RWPE1 (cell line): Measurements from ENCODE around the gene ATP9A.
"Not testable (repeated sequence)": the region's sequence is repeated elsewhere in the genome, so short reads cannot be mapped to it uniquely, and the experiment has no call there.

Experiments used
- CTCF ChIA-PET: fragments of 350-600 bp; sonication (Branson Sonifier 250); formaldehyde crosslinking; extraction: SDS; loops from one replicate; lab custom pipeline; 2021; lab: Yijun Ruan, JAX
- POLR2A ChIA-PET: fragments of 400-600 bp; formaldehyde crosslinking; extraction: SDS; loops from one replicate; lab custom pipeline; 2020; ENCODE audit warnings: antibody characterized with exemption; ENCODE audit not compliant: low non-redundant PET; lab: Yijun Ruan, JAX
- DNase-seq: peaks from one replicate; pipeline ENCODE4 v3.0.0; 2012; ENCODE audit warnings: low spot score
- H3K27ac ChIP-seq: fragments of 450-650 bp; 2 replicates; pipeline ENCODE4 v1.5.1; 2017
- TF ChIP-seq, protein P1 (sequence below): fragments of 450-650 bp; conservative IDR thresholded peaks from 2 replicates; pipeline ENCODE4 v1.5.1; 2017; ENCODE audit warnings: low read depth, mild to moderate bottlenecking

ATP9A gene

DNA sequence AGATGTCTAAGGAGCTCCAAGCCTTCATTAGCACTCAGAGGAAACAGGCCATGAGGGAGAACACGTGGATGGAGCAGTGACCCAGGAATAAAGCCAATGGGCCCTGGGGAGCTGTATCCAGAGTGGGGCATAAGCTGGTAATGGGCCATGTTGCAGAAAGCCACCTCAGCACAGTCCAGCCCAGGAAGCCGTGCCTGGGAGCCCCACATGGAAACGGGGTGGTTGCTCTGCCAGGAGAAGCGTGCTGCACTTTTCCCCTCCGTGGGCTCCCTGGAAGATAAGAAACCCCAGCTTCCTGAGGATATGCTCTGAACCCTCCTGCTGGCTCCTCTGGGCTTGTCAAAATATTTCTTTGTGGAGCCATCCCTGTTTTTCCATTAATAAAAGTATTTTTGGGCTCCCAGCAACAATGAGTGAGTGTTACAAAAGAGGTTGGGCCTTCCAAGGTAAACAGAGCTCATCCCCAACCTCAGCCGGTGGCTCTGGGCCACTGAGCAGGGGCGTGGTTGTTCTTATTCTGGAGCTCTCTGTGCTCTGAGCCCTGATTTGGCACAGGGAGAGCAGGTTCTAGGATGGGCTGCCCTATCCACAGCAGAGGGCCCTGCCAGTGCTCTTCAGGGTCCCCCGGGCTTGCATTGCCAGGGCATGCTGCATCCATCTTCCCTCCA lies 194.5 kb downstream of the ATP9A start:
- POLR2A ChIA-PET, result no interaction called here
- CTCF ChIA-PET, result interaction anchor here (0.5 to 0.9 kb wide), 5 partner anchors 21 to 597 kb away, joined by 3 to 5 read pairs (median 3); no protein-coding TSS in a partner anchor

DNA sequence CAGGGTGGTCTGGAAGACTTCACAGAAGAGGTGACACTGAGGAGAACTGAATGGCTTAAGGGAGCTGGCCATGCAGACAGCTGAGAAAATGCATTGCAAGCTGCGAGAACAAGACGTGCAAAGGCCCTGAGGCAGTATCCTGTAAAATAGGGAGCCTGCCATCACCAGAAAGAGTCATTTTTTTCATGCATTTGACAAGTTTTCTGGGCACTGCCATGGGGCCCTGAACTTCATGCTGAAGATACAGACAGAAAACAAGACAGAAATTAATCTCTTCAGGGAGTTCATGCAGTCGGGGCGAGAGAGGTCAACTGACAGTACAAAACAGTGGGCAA lies 196.8 kb downstream of the ATP9A start:
- no peak overlapping the region for H3K27ac ChIP-seq
- DNase-seq, result no peak
- CTCF ChIA-PET, result no interaction called here
- POLR2A ChIA-PET, result no interaction called here
- TF ChIP-seq, protein P1, sequence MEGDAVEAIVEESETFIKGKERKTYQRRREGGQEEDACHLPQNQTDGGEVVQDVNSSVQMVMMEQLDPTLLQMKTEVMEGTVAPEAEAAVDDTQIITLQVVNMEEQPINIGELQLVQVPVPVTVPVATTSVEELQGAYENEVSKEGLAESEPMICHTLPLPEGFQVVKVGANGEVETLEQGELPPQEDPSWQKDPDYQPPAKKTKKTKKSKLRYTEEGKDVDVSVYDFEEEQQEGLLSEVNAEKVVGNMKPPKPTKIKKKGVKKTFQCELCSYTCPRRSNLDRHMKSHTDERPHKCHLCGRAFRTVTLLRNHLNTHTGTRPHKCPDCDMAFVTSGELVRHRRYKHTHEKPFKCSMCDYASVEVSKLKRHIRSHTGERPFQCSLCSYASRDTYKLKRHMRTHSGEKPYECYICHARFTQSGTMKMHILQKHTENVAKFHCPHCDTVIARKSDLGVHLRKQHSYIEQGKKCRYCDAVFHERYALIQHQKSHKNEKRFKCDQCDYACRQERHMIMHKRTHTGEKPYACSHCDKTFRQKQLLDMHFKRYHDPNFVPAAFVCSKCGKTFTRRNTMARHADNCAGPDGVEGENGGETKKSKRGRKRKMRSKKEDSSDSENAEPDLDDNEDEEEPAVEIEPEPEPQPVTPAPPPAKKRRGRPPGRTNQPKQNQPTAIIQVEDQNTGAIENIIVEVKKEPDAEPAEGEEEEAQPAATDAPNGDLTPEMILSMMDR, result no peak

More for the DNA sequence above, 194.5 kb downstream of the ATP9A start:
- H3K27ac ChIP-seq, result peak overlapping the region; percentile 50
- DNase-seq, result no peak
- TF ChIP-seq, protein P1, result no peak

DNA sequence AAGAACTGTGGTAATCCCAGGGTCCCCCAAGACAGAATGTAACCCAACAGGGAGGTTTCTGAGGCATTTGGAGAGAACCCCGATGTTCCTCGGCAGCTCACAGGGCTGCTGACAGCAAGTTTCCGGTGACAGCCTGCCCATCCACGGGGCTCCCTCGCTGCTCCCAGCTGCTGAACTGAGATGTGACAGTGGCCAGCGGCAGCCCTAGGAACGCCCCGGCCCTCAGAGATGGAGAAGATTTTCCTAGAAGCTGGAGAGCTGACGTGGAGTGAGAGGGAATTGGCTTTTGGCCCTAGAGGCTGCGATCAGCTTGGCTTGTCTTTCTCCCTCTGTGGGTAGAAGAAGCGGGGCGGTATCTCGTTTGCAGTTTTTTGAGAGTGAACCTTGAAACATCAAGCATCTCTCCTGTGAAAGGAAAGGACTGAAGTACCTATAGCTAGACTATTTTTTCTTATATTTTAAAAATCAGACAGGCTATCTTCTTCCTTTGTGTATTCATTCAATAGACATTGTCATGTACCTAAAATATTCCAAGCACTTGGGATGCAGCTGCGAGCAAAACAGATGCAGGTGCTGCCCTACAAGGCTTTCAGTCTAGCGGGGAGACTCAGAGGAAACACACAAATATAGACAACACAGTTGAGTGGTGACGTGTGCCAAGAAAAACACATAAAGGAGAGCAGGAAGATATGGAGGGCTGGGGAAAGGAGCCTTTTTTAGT lies 197.3 kb downstream of the ATP9A start:
- CTCF ChIA-PET, result no interaction called here
- TF ChIP-seq, protein P1, result no peak
- POLR2A ChIA-PET, result no interaction called here
- no peak for DNase-seq
- H3K27ac ChIP-seq, result no peak overlapping the region

DNA sequence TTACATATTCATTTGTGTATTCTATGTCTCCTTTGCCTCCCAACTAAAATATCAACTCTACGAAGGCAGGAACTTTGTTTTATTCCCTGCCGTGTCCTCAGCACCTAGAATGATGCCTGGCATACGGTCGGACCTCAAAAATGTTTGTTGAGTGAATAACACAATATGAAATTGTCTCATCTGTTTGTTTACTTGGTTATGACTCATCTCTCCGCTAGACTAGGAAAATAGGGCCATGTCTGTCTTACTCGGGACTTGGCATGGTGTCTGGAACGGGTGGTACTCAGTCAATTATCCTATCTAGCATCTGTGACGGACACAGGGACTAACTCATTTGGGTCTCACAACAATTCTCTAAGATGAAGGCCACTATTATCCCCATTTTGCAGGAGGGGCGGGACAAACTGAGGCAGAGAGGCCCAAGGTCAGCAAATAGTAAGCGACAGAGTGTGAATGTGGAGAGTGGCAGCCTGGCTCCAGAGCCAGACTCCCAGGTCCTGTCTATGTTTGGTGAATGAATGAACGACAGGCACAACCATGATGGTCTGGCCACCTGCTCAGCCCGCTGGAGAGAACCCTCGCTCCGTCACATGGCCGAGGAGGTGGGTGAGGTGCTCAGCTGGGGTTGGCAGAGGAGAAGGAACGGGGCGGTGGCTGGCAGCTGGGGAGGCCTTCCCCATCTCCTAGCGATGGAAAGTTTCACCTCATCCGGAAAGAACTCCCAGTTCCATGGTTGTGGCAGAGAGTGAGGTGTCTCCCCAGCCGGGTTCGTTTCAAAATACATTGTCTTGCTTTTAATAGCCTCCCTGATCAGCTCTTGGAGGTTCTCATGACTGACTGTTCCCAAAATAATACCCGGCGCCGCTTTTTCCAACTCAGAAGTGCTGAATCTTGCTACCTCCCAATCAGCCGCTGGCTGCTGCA lies 198.1 kb downstream of the ATP9A start:
- no peak overlapping the region for H3K27ac ChIP-seq
- ChIA-PET CTCF (no interaction called here), POLR2A (no interaction called here)
- DNase-seq, result peak; percentile 43
- TF ChIP-seq, protein P1, result no peak

DNA sequence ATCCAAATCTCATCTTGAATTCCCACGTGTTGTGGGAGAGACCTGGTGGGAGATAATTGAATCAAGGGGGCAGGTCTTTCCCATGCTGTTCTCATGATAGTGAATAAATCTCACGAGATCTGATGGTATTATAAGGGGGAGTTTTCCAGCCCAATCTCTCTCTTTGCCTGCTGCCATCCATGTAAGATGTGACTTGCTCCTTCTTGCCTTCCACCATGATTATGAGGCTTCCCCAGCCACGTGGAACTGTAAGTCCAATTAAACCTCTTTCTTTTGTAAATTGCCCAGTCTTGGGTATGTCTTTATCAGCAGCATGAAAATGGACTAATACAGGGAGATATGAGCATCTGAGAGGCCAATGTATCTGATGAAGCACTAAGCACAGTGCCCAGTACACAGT lies 199.7 kb downstream of the ATP9A start:
- POLR2A ChIA-PET, H3K27ac ChIP-seq, DNase-seq: not testable (repeated sequence)
- CTCF ChIA-PET, result interaction anchor here (0.5 to 0.6 kb wide), 2 partner anchors 81 to 1589 kb away, joined by 3 to 4 read pairs; no protein-coding TSS in a partner anchor

DNA sequence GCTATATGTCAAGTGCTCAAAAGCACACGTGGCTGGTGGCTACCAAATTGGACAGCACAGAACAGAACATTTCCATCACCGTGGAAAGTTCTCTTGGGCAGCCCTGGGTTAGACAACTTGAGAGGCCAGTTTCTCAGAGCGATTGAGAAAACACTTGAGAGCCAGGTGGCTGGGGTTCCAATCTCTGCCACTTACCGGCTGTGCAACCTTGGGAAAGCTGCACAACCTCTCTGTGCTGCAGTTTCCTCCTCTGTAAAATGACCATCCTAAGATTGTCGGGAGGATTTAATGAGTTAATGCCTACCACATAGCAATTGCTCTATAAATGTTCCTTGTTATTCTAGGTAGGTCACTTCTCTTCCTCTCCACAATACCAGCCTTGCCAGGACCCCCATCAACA lies 200.6 kb downstream of the ATP9A start:
- CTCF ChIA-PET, result interaction anchor here (0.6 kb wide), 1 partner anchor 100 kb away, joined by 4 read pairs; no protein-coding TSS in a partner anchor

More for the DNA sequence above, 200.6 kb downstream of the ATP9A start:
- POLR2A ChIA-PET, result no interaction called here
- H3K27ac ChIP-seq, result no peak overlapping the region
- TF ChIP-seq, protein P1, result no peak
- no peak for DNase-seq
